Osteocyte (in vitro differentiated cells): Measurements from ENCODE around the gene ESYT2. TPM values are rescaled to one million over a fixed set of nuclear protein-coding genes. Genes with fewer than 3 reads are reported as not detected.

Experiments used
- DNase-seq: peaks from one replicate; pipeline ENCODE4 v3.0.0; 2021; ENCODE audit warnings: mixed read lengths; ENCODE audit not compliant: unreplicated experiment; ENCODE audit errors: extremely low spot score
- H3K27ac Mint-ChIP-seq: one replicate; pipeline ENCODE4 v1.8.0; 2021; ENCODE audit warnings: mild to moderate bottlenecking, mixed read lengths; ENCODE audit not compliant: unreplicated experiment
- H3K27me3 Mint-ChIP-seq: one replicate; pipeline ENCODE4 v1.8.0; 2021; ENCODE audit warnings: mixed read lengths; ENCODE audit not compliant: unreplicated experiment
- H3K36me3 Mint-ChIP-seq: one replicate; pipeline ENCODE4 v1.8.0; 2021; ENCODE audit warnings: mixed read lengths; ENCODE audit not compliant: unreplicated experiment
- H3K4me1 Mint-ChIP-seq: one replicate; pipeline ENCODE4 v1.8.0; 2021; ENCODE audit warnings: mixed read lengths; ENCODE audit not compliant: unreplicated experiment
- H3K4me3 Mint-ChIP-seq: one replicate; pipeline ENCODE4 v1.8.0; 2021; ENCODE audit warnings: mild to moderate bottlenecking, moderate library complexity, mixed read lengths; ENCODE audit not compliant: unreplicated experiment
- H3K9me3 Mint-ChIP-seq: one replicate; pipeline ENCODE4 v1.8.0; 2021; ENCODE audit warnings: mixed read lengths; ENCODE audit not compliant: unreplicated experiment
- total RNA-seq: library from RNA; stranded (reverse); gene quantifications from 2 replicates; pipeline ENCODE4 v1.2.1, GENCODE V29; 2021
- TF ChIP-seq, protein P1 (sequence below): fragments of 200-600 bp; sonication (generic); IDR thresholded peaks from 2 replicates; pipeline ENCODE4 v1.5.0; 2021; ENCODE audit warnings: antibody characterized with exemption, mild to moderate bottlenecking, moderate library complexity

ESYT2 gene
- total RNA-seq, 1 donor from 2014 or later: 146 TPM

DNA sequence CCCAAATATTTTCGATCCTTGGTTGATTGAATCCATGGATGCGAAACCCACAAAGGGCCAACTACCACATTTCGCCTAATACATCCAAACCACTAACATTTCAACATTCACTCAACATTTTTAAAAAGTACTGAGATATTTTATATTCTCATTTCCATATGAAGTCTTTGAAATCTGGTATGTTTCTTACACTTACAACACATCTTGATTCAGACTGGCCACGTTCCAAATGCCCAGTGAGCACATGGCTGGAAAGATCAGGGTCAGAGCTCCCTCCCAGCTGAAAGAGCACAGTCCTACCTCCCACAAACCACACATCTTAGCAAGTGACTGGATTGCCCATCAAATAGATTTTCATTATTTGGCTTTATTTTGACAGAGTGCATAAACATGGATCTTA is 143.6 kb downstream of the ESYT2 start:
- H3K4me3 Mint-ChIP-seq: no peak overlapping the region
- no peak for DNase-seq
- peaks cover 41% of the 10 kb centered on the region for H3K4me1 Mint-ChIP-seq
- TF ChIP-seq, protein P1, sequence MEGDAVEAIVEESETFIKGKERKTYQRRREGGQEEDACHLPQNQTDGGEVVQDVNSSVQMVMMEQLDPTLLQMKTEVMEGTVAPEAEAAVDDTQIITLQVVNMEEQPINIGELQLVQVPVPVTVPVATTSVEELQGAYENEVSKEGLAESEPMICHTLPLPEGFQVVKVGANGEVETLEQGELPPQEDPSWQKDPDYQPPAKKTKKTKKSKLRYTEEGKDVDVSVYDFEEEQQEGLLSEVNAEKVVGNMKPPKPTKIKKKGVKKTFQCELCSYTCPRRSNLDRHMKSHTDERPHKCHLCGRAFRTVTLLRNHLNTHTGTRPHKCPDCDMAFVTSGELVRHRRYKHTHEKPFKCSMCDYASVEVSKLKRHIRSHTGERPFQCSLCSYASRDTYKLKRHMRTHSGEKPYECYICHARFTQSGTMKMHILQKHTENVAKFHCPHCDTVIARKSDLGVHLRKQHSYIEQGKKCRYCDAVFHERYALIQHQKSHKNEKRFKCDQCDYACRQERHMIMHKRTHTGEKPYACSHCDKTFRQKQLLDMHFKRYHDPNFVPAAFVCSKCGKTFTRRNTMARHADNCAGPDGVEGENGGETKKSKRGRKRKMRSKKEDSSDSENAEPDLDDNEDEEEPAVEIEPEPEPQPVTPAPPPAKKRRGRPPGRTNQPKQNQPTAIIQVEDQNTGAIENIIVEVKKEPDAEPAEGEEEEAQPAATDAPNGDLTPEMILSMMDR: no peak
- peaks cover 4% of the 10 kb centered on the region for H3K36me3 Mint-ChIP-seq
- H3K9me3 Mint-ChIP-seq: no peaks in the 10 kb centered on the region
- H3K27ac Mint-ChIP-seq: peak overlapping the region; percentile 45
- no peaks in the 10 kb centered on the region for H3K27me3 Mint-ChIP-seq

DNA sequence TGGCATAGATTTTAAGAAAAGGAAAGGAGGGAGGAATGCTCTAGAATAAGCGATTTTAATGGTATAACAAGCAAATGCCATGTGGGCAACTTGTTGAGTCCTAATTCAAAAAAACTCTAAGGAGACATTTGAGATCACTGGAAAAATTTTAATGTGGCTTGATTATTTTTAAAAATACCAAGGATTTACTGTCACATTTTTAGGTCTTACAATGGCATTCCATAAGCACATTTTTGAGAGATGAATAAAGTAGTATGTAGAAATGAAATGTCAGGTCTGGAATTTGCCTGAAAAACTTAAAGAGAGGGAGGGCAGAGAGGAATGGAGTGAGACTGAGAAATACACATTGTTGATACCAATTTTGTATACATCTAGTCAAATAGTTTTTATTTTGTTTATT is 145.0 kb downstream of the ESYT2 start:
- Mint-ChIP-seq H3K27me3 (no peaks in the 10 kb centered on the region), H3K4me1 (peaks cover 47% of the 10 kb centered on the region), H3K36me3 (peaks cover 4% of the 10 kb centered on the region), H3K9me3 (no peaks in the 10 kb centered on the region), H3K4me3 (no peak overlapping the region), H3K27ac (peak overlapping the region; percentile 32)
- TF ChIP-seq, protein P1: no peak
- DNase-seq: no peak

DNA sequence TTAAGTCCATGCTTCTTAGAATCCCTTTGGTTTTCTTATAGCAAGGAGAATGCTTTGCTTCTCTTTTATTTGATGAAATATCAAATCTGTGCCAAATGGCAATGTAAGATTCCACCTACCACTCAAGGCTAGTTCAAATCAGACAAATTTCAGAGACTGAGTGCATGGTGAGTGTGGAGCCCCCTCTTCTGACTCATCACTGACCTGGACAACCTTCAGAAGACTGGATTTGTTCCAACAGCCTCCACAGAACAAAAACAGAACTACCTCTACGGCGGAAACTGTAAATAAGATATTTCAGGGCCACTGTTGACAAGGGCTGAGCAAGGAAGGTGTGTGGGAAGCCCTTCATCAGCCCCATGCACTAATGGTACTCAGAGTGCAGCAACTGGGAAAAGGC is 145.8 kb downstream of the ESYT2 start:
- Mint-ChIP-seq H3K27ac (peak overlapping the region; percentile 32), H3K4me1 (peaks cover 47% of the 10 kb centered on the region), H3K27me3 (no peaks in the 10 kb centered on the region), H3K4me3 (no peak overlapping the region), H3K9me3 (no peaks in the 10 kb centered on the region), H3K36me3 (peaks cover 1% of the 10 kb centered on the region)
- no peak for DNase-seq
- TF ChIP-seq, protein P1: no peak

DNA sequence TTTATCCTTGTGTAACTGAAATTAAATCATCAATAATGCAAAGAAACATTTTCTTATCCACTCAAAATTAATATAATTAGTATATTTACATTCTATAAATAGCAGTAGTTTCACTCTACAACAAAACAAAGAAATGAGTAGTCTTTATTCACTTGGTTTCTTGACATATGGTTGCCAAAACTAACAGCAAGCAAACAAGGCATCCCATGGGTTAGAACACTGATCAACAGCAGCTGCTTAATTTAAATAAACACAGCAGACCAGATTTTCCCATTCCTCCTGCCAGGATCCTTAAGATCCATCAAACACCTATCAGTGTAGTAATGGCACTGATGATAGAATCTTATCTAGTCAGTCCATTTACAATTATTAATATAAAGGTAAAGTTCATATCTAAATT is 146.9 kb downstream of the ESYT2 start:
- DNase-seq: no peak
- Mint-ChIP-seq H3K27me3 (no peaks in the 10 kb centered on the region), H3K4me1 (peaks cover 47% of the 10 kb centered on the region), H3K9me3 (no peaks in the 10 kb centered on the region), H3K4me3 (no peak overlapping the region), H3K36me3 (peaks cover 1% of the 10 kb centered on the region), H3K27ac (no peak overlapping the region)
- TF ChIP-seq, protein P1: no peak

Other genes with a start within 250 kb of the ESYT2 start
- gene PTPRN2, start 241.7 kb downstream of the ESYT2 start, total RNA-seq: 0.50 and 0.59 TPM in 2 replicates
- 17.9 and 19.9 TPM in 2 replicates for gene NCAPG2, start 124.7 kb downstream of the ESYT2 start, total RNA-seq
- gene DYNC2I1, start 27.0 kb upstream of the ESYT2 start, total RNA-seq: 23.7 and 24.8 TPM in 2 replicates